Mesenteric fat pad (tissue), 1 donor: ENCODE results near the gene AKT2. TPM values are rescaled to one million over a fixed set of nuclear protein-coding genes. Genes with fewer than 3 reads are reported as not detected.
"Not testable (repeated sequence)": the region's sequence is repeated elsewhere in the genome, so short reads cannot be mapped to it uniquely, and the experiment has no call there.

Experiments
- DNase-seq: peaks from one replicate; pipeline ENCODE4 v3.0.0-alpha.2; 2020; ENCODE audit warnings: low spot score
- total RNA-seq: library from RNA; stranded (reverse); fragmentation: NEBNext Ultra II Directional; extraction: Animal tissue kit (Norgen Biotek cat#: 25700); gene quantifications from one replicate; pipeline ENCODE4 v1.2.1, GENCODE V29; 2021
- donor health status: DM: yes; HTN: yes; CAD: no.

Gene AKT2
- total RNA-seq, 1 donor from 2014 or later = 189 TPM

DNA sequence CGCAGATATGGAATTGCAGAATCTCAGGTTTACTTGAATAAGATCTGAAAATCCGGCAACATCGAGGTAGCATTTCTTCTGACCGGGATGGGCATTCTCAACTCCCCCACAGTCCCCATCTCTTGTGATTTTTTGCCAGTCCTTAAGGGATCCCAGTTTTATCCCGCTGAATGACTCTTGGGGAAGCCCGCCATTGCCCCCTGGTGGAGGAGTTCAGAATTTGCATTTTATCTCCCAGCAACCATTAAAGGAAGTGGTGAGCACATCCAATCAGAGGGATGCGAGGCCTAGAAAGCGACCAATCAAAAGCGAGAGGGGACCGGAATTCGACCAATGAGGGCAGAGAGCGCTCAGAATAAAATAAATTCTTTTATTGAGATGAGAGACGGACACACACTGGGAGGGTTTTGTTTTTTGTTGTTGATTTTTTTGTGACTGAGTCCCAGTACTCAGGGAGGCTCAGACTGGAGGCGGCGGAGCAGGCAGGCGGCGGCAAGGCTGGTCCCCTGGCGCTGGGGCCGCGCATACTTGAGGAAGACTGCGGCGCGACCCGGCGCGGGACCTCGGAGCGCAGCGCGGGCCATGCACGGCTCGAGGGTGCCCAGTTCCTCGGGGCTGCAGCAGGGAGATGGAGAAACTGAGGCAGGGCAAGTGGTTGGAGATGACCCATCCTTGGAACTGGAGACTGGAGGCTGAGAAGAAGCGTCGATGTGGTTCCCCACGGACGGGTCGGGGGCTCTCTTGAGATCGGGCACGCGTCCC, 63.1 kb downstream of the AKT2 start:
- DNase-seq = no peak

DNA sequence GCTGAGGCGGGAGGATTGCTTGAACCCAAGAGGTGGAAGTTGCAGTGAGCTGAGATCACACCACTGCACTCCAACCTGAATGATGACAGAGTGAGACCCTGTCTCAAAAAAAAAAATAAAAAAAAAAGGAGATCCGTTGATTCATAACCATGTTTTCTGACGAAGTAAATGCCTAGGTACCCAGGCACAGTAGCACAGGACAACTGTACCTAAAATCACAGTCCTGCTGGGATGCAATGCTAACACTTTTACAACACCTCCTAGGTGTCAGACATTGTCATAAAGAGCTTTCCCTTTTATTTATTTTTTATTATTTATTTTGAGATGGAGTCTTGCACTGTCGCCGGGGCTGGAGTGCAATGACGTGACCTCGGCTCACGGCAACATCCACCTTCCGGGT, 64.5 kb downstream of the AKT2 start:
- DNase-seq = no peak

DNA sequence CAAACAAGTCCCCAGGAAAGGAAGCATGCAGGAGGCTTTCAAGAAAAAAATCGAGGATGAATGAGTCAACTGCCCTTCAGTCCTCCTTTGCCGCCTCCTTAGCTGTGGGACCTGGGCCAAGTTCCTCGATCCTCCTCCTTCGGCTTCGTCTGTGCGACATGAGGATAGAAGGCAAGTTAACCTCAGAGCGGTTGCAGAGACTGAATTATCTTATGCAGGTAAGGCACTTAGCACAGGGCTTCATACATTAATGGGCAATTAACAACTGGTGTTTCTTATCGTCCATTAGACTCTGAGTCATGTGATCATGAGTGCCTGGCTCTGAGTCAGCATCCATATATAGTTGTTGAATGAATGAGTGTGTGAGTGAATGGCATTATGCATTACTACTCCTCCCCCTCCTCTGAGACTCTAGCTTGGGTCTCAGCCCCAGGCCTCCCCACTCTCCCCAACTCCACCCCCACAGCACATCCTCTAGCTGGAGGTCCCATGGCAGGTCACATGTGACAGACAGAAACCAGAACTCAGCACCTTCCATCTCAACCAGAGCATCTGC, 65.3 kb downstream of the AKT2 start:
- no peak for DNase-seq

DNA sequence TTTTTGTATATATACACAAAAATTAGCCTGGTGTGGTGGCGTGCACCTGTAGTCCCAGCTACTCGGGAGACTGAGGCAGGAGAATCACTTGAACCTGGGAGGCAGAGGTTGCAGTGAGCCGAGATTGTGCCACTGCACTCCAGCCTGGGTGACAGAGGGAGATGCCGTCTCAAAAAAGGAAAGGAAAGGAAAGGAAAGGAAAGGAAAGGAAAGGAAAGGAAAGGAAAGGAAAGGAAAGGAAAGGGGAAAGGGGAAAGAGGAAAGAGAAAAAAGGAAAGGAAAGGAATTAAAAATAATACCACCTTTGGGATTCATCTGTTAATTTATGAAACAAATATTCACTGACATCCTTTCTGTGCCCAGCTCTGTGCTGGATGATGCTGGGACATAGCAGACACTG, 66.1 kb downstream of the AKT2 start:
- not testable (repeated sequence) for DNase-seq

DNA sequence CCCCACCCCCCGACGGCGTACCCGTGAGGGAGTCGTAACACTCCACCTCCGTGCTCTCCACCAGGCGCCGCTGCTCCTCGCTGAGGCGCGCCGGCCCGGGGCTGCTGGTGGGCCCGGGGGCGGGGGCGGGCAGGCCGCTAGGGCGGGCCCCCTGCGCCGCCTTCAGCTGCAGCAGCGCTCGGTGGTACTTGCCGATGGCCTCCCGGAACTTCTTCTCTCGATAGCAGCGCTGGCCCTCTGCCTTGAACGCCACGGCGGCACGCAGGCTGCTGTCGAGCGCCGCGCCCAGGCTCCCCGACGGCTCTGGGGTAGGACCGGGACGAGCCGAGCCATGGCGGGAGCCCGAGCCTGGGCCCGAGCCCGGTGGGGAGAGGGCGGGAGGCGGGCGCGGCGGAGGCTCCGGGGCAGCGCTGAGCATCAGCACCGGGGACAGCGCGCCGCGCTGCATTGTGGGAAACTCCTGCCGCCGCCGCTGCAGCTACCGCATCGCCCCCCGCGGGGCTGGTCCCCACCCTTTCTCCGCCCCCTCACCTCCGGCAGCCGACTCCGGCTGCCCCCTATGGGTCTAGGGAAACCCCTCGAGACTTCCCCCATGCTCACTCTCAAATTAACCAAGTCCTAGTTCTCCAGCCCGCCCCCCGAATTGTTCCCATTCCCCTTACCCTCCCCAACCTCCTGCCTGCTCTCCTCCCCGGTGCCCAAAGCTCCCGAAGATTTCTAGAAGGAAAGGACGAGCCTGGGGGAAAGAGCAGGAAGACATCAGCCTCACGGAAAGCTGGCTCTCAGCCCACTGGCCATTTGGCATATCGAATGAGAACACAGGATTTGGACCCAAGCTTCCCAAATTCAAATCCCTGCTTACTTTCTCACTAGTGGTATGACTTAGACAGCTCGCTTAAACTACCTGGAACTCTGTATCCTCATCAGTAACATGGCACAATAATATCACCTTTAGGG, 66.9 kb downstream of the AKT2 start, which contains the start of gene TTC9B:
TSS of gene TTC9B (minus strand) at position 451 of the 957 bp plus-strand sequence. CDS start at position 448, 3 bp downstream.
- DNase-seq = no peak

DNA sequence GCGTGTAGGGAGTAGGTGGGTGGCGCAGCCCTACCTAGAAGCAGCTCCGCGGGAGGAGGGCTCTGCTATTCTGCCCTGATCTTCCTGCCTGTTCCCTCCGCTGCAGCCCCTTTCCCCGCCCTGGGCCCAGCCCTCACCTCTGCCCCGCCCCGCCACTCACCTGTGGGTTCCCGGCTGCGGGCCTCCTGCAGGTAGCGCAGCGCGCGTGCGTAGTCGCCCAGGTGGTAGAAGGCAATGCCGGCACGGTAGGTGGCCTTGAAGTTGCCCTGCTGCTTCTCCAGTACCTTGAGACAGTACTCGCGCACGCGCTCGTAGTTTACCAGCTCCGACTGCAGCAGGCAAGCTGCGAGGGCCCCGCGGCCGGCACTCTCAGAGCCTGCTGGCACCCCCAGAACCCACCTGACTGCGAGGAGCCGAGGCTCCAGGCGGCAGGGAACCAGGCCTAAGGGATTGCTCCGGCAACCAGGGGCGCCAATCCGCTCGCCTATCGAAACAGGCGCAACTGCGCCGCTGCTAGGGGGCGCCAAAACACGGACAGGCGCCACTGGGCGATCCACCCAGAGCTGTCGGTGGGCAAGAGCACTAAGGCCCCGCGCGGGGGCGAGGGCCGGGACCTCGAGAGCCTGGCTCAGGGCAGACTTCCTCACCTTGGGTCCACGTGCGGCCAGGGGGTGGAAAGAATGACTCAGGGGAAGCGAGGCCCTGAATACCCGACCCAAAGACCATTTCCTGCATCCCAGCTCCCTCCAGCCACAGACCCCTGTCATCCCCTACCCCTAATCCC, 67.9 kb downstream of the AKT2 start:
- no peak for DNase-seq

DNA sequence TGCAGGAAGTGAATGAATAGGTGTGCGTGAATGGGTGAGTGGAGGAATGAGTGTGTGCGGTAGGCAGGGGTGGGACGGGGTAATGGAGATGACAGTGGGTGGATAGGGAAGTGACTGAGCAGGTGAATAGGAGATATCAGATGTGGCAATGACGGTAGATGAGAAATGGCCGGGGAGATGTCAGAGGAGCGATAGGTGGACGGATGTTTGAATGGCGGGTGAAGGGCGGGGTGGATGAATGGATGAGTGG, 68.4 kb downstream of the AKT2 start:
- no peak for DNase-seq

DNA sequence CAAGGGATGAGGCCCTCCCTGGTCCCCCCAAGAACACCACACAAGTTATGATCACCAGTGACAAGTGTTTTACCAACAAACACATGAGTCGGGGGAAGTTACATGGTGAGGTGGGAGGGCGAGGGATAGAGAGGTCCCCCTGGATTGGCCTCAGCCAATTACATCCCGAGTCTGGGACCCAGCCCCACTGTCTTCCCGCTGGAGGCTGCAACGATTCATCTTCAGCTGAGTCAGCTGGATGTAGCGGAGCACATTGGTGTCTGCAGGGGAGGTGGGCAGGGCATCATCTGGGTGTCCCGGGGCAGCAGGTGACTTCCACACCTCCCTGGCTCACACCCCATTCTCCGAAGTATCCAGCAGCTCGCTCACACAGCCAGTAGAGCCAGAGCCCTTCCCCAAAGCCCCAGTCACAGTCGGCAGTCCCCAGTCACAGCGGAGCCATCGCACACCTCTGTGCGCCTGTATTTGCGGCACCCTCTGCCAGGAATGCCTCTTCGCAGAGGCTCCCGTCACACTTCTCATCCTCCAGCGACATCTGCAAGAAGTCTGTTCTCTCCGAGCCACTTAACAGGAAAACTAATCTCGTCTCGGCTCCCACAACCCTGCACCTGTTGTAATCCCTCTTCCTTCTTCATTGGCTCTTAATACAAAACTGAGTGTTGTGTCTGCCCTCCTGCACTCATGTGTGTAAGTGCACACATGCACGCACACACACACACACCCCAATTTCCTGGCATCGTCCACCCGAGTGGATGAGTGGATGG, 69.0 kb downstream of the AKT2 start:
- DNase-seq = no peak

DNA sequence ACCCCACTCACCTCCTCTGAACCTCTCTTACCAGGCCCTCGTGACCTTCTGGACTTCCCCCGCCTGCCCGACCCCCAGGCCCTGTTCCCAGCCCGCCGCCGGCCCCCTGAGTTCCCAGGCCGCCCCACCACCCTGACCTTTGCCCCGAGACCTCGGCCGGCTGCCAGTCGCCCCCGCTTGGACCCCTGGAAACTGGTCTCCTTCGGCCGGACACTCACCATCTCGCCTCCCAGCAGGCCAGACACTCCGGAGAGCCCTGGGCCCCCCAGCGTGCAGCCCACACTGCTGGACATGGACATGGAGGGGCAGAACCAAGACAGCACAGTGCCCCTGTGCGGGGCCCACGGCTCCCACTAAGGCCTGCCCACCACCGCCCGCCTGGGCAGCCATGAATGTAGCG, 70.2 kb downstream of the AKT2 start:
- no peak for DNase-seq

DNA sequence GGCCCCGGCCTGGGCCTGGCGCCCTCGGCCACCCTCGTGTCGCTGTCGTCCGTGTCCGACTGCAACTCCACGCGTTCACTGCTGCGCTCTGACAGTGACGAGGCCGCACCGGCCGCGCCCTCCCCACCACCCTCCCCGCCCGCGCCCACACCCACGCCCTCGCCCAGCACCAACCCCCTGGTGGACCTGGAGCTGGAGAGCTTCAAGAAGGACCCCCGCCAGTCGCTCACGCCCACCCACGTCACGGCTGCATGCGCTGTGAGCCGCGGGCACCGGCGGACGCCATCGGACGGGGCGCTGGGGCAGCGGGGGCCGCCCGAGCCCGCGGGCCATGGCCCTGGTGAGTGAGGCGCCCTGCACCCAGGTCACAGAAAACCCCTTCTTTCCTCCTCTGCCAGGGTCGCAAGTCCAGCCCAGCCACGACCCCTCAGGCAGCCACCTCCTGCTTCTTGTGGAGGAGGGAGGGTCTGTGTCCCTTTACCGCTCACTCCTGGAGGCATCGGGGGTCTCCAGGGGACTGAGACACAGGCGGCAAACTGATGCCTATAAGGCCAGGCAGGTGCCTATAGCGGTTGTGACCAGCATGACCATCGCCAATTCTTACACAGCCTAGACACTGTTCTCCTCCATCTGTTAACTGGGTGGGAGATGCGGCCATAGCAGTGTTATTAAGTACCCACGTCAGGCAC, 71.1 kb downstream of the AKT2 start:
- no peak for DNase-seq

DNA sequence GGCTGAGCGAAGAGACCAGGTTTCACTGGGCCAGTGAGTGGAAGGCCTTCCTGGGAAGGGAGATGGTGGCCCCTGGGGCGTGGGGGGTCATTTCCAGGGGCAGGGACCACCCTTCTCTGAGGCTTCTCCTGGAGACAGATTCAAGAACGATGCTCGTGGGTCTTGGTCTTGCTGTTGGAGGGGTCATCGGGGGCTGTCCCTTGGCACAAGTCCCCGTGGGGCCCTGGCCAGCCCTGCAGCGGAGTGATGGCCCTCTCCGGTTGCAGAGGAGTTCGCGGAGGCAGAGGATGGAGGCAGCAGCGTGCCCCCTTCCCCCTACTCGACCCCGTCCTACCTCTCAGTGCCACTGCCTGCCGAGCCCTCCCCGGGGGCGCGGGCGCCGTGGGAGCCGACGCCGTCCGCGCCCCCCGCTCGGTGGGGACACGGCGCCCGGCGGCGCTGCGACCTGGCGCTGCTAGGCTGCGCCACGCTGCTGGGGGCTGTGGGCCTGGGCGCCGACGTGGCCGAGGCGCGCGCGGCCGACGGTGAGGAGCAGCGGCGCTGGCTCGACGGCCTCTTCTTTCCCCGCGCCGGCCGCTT, 71.8 kb downstream of the AKT2 start:
- no peak for DNase-seq

DNA sequence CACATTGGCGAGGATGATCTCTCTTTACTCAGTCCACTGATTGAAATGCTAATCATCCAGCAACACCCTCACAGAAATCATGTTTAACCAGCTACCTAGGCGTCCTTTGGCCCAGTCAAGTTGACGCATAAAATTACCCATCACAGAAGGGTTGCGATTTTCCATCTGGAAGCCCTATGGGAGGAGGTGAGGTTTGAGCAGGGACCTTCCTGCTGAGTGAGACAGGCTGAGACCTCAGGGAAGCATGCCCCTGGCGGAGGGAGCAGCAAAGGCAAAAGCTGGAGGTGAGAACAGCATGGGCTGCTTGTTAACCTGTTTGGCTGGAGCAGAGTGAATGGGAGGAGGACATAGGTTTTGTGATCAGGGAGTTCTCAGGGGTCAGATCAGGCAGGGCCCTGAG, 74.3 kb downstream of the AKT2 start:
- DNase-seq = no peak

DNA sequence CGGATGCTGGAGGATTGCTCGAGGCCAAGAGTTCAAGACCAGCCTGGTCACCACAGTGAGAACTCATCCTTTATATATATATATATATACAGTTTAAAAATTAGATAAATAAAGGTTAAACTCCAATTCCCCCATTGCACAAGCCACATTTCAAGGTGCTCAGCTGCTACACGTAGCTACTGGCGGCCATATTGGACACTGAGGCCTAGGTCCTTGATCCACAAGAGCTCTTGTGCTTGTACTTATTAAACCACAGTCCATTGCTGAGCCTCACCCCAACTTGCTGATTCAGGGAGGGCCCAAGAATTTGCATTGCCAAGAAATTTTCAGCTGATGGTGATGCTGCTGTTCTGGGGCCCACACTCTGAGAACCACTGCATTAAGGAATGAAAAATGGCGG, 76.5 kb downstream of the AKT2 start:
- DNase-seq = no peak

DNA sequence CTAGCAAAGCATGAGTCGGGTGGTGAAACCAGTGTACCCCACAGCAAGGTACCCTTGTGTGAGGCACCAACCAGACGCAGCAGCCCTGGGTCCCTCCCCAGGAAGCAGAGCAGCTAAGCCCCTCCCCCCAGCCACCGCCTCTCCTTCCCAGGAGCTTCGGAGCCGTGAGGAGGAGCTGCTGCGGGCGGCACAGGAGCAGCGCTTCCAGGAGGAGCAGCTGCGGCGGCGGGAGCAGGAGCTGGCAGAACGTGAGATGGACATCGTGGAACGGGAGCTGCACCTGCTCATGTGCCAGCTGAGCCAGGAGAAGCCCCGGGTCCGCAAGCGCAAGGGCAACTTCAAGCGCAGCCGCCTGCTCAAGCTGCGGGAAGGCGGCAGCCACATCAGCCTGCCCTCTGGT, 79.4 kb downstream of the AKT2 start:
- DNase-seq = no peak

DNA sequence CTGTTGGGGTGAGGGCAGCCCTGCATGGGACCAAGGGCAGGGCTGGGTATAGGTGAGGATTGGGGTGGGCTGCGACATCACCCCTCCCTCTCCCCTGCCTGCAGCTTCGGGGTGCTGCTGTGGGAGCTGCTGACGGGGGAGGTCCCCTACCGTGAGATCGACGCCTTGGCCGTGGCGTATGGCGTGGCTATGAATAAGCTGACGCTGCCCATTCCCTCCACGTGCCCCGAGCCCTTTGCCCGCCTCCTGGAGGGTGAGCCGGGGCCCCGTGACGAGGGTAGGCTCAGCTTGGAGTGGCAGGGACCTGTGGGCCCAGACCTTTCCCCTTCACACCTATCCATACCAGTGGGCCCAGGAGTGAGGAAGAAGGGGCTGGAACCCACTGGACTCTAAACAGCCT, 80.8 kb downstream of the AKT2 start:
- no peak for DNase-seq

DNA sequence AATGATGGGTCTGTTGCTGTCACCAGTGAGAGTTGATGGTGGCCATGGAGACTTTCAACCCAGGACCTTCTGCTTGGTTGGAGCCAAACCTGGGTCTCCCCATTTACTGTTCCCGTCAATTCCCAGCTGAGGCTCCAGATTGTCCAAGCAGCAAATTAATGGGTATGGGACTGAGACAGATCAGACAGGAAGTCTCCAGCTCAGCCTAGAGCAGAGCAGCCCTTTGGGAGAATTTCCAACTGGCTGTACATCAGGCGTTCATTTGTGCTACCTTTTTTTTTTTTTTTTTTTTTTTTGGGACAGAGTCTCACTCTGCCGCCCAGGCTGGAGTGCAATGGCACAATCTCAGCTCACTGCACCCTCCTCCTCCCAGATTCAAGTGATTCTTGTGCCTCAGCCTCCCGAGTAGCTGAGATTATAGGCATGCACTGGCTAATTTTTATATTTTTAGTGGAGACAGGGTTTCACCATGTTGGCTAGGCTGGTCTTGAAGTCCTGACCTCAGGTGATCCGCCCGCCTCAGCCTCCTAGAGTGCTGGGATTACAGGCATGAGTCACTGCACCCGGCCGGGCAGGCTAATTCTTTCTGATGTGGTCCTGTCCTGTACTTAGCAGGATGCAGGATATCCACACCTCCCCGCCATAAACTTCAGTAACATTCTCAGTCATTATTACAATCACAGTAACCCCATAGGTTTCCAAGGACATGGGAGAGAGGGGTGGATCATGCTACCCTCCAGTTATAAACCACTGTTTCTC, 84.6 kb downstream of the AKT2 start:
- DNase-seq = no peak

DNA sequence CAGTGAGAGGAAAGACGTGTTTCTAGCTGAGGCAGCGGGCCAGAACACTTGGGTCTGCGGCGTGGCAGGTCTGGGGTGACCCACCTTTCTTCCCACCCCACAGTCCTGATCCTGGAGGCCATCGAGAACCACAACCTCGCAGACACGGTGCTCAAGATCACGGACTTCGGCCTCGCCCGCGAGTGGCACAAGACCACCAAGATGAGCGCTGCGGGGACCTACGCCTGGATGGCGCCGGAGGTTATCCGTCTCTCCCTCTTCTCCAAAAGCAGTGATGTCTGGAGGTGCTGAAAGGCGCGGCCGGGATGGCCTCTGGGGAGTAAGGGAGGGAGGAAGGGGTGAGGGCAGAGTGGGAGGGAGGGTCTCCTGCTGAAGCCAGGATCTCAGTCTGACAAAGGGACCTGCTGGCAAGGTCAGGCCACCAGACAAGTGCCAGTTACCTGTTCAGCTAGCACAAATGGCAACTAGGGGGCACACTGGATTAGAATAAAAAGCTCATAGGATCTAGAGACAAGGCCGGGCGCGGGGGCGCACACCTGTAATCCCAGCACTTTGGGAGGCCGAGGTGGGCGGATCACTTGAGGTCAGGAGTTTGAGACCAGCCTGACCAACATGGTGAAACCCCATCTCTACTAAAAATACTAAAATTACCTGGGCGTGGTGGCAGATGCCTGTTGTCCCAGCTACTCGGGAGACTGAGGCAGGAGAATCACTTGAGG, 86.7 kb downstream of the AKT2 start:
- DNase-seq = no peak

DNA sequence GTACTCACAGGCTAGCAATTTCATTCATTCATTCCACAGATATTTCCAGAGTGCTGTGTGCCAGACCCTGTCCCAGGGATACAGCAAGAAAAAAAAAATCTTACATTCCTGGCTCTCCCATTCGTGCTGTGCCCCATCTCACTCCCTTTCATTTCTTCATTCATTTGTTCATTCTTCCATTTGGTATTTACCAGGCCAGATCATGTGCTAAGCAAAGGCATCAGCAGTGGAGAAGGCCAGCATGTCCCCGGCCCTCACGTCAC, 91.6 kb downstream of the AKT2 start:
- no peak for DNase-seq
